Breast epithelium (tissue), 4 donors: ENCODE results near the gene LCMT2. TPM values are rescaled to one million over a fixed set of nuclear protein-coding genes. Genes with fewer than 3 reads are reported as not detected.

Source experiments
- DNase-seq, 2 donors: peaks; one replicate each; pipeline ENCODE4 v3.0.0-alpha.2; 2019; ENCODE audit warnings: low spot score in 2 of 2
- H3K27ac ChIP-seq, 2 donors: fragments of 200-600 bp; sonication (generic) in 1 of 2; one replicate each; pipeline ENCODE4 v1.5.1; 2016 to 2019; ENCODE audit warnings: mild to moderate bottlenecking in 1 of 2
- H3K27me3 ChIP-seq, 2 donors: fragments of 200-600 bp; sonication (generic) in 1 of 2; one replicate each; pipeline versions ENCODE4 v1.5.1 to v1.6.0; 2017 to 2019; ENCODE audit warnings: control low read depth in 1 of 2, mild to moderate bottlenecking in 1 of 2
- H3K36me3 ChIP-seq: fragments of 200-600 bp; one replicate; pipeline ENCODE4 v1.5.1; 2019
- H3K4me1 ChIP-seq, 2 donors: fragments of 200-600 bp; sonication (generic); one replicate each; pipeline ENCODE4 v1.5.1; 2016 to 2019; ENCODE audit warnings: control low read depth in 1 of 2
- H3K4me3 ChIP-seq, 3 donors: fragments of 200-600 bp; sonication (generic); 1 replicate in 2 of 3; 2 replicates in 1 of 3; pipeline ENCODE4 v1.5.1; 2016 to 2019; ENCODE audit warnings: mild to moderate bottlenecking in 3 of 3, moderate library complexity in 2 of 3
- H3K9me3 ChIP-seq, 2 donors: fragments of 200-600 bp; sonication (generic) in 1 of 2; one replicate each; pipeline ENCODE4 v1.5.1; 2016 to 2019; ENCODE audit warnings: control low read depth in 1 of 2
- CTCF ChIP-seq, 3 donors: fragments of 450-650 bp; IDR thresholded peaks; one replicate each; pipeline ENCODE4 v1.5.1; 2016 to 2017; ENCODE audit warnings: antibody characterized with exemption in 3 of 3, mild to moderate bottlenecking in 3 of 3, moderate library complexity in 3 of 3
- POLR2A ChIP-seq: fragments of 450-650 bp; IDR thresholded peaks from one replicate; pipeline ENCODE4 v1.6.1; 2016; ENCODE audit warnings: antibody characterized with exemption, mild to moderate bottlenecking, moderate library complexity
- POLR2AphosphoS5 ChIP-seq, 3 donors: sonication (generic); formaldehyde crosslinking; IDR thresholded peaks; one replicate each; pipeline ENCODE4 v1.6.1; 2017; ENCODE audit warnings: antibody characterized with exemption in 3 of 3
- intact Hi-C: fragments of 100-400 bp; cut with DNase I; formaldehyde crosslinking; loops from one replicate; pipeline ENCODE4 v1.15.1; 2023; ENCODE audit warnings: low total_unique reads
- total RNA-seq, 3 donors: library from RNA; depleted of rRNA; stranded (reverse); fragments of >200 nt; gene quantifications; one replicate each; pipeline ENCODE4 v1.1.0, GENCODE V29; 2016

The LCMT2 gene
- total RNA-seq, 3 donors from 2014 or later = 3.8 to 9.5 (median 6.6) TPM

- no peak overlapping the region for H3K27ac ChIP-seq
- H3K4me1 ChIP-seq = no peaks in the 10 kb centered on the region
- intact Hi-C loops = no loop called here
- H3K9me3 ChIP-seq = no peaks in the 10 kb centered on the region
- no peak overlapping the region for H3K4me3 ChIP-seq
- TF ChIP-seq POLR2A = no peak
- peak; percentile 83 to 93 (median 88) for TF ChIP-seq CTCF (IDR thresholded peaks at IDR 0.05)
- TF ChIP-seq POLR2AphosphoS5 (IDR thresholded peaks at IDR 0.05) = no peak
- no peak for DNase-seq
- H3K27me3 ChIP-seq = no peaks in the 10 kb centered on the region
- no peaks in the 10 kb centered on the region for H3K36me3 ChIP-seq
Observed at GRCh38 chr15:43285609-43286037, 44.8 kb downstream of the LCMT2 start.

GRCh38 chr15:43283526-43283925, 46.8 kb downstream of the LCMT2 start:
- H3K36me3 ChIP-seq = no peaks in the 10 kb centered on the region
- H3K27me3 ChIP-seq = no peaks in the 10 kb centered on the region
- no peak for DNase-seq
- H3K4me3 ChIP-seq = no peak overlapping the region
- intact Hi-C loops = no loop called here
- TF ChIP-seq POLR2A (no peak), POLR2AphosphoS5 (IDR thresholded peaks at IDR 0.05) (no peak), CTCF (IDR thresholded peaks at IDR 0.05) (no peak)
- no peaks in the 10 kb centered on the region for H3K4me1 ChIP-seq
- no peaks in the 10 kb centered on the region for H3K9me3 ChIP-seq
- H3K27ac ChIP-seq = no peak overlapping the region

GRCh38 chr15:43281926-43282602, 48.3 kb downstream of the LCMT2 start:
- H3K9me3 ChIP-seq = no peaks in the 10 kb centered on the region
- peak in 1 of 2 donors; percentile 30 for DNase-seq
- intact Hi-C loops = no loop called here
- no peak for TF ChIP-seq CTCF (IDR thresholded peaks at IDR 0.05)
- no peak for TF ChIP-seq POLR2AphosphoS5 (IDR thresholded peaks at IDR 0.05)
- no peak for TF ChIP-seq POLR2A
- H3K36me3 ChIP-seq = no peaks in the 10 kb centered on the region
- no peaks in the 10 kb centered on the region for H3K4me1 ChIP-seq
- H3K27me3 ChIP-seq = no peaks in the 10 kb centered on the region
- no peak overlapping the region for H3K27ac ChIP-seq
- H3K4me3 ChIP-seq = no peak overlapping the region

GRCh38 chr15:43280996-43281395, 49.4 kb downstream of the LCMT2 start:
- no peaks in the 10 kb centered on the region for H3K36me3 ChIP-seq
- no peaks in the 10 kb centered on the region for H3K27me3 ChIP-seq
- H3K27ac ChIP-seq = no peak overlapping the region
- no peak for DNase-seq
- H3K4me3 ChIP-seq = no peak overlapping the region
- TF ChIP-seq CTCF (IDR thresholded peaks at IDR 0.05) (no peak), POLR2AphosphoS5 (IDR thresholded peaks at IDR 0.05) (no peak), POLR2A (no peak)
- intact Hi-C loops = no loop called here
- no peaks in the 10 kb centered on the region for H3K9me3 ChIP-seq
- no peaks in the 10 kb centered on the region for H3K4me1 ChIP-seq

GRCh38 chr15:43279496-43279895, 50.9 kb downstream of the LCMT2 start:
- Histone ChIP-seq H3K27me3 (no peaks in the 10 kb centered on the region), H3K4me1 (no peaks in the 10 kb centered on the region), H3K9me3 (no peaks in the 10 kb centered on the region), H3K4me3 (no peak overlapping the region), H3K36me3 (no peaks in the 10 kb centered on the region), H3K27ac (no peak overlapping the region)
- DNase-seq = peak in 1 of 2 donors; percentile 24
- intact Hi-C loops = loop anchor here (5.0 kb wide), 1 partner anchor 47 kb away; no protein-coding TSS in a partner anchor
- TF ChIP-seq POLR2AphosphoS5 (IDR thresholded peaks at IDR 0.05) = no peak
- TF ChIP-seq CTCF (IDR thresholded peaks at IDR 0.05) = no peak
